Astrocyte (in vitro differentiated cells and primary cell): Measurements from ENCODE around the gene ZNF784.

Experiments used
- EZH2 ChIP-seq: IDR thresholded peaks from 2 replicates; pipeline ENCODE4 v1.6.1; 2012; ENCODE audit warnings: mild to moderate bottlenecking, low read length, inconsistent platforms; ENCODE audit not compliant: insufficient read depth
- TF ChIP-seq, protein P1 (sequence below): IDR thresholded peaks from 2 replicates; pipeline ENCODE4 v1.5.1; 2011; ENCODE audit warnings: low read depth, mild to moderate bottlenecking, inconsistent platforms, low read length, moderate library complexity; ENCODE audit not compliant: insufficient read depth

DNA sequence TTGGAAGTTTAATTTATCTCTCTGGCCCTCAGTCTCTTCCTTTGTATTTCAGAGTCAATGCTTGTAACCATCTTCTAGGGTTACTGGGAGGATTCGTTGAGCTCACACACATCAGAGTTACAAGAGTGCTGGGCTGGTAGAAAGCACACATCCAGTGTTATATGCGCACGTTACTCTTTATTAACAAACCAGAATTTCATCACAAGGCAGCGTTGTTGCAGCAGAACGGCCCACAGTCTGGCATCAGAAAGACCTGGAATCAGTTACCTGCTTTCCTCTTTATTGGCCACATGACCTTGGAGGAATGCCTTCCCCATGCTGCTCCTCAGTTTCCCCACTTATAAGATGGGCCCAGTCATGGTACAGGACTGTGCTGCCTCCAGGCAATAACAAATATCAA is 15.0 kb downstream of the ZNF784 start:
- TF ChIP-seq, protein P1, sequence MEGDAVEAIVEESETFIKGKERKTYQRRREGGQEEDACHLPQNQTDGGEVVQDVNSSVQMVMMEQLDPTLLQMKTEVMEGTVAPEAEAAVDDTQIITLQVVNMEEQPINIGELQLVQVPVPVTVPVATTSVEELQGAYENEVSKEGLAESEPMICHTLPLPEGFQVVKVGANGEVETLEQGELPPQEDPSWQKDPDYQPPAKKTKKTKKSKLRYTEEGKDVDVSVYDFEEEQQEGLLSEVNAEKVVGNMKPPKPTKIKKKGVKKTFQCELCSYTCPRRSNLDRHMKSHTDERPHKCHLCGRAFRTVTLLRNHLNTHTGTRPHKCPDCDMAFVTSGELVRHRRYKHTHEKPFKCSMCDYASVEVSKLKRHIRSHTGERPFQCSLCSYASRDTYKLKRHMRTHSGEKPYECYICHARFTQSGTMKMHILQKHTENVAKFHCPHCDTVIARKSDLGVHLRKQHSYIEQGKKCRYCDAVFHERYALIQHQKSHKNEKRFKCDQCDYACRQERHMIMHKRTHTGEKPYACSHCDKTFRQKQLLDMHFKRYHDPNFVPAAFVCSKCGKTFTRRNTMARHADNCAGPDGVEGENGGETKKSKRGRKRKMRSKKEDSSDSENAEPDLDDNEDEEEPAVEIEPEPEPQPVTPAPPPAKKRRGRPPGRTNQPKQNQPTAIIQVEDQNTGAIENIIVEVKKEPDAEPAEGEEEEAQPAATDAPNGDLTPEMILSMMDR = no peak
- TF ChIP-seq EZH2 = no peak
